Tibial artery (tissue), 4 donors: ENCODE data around the gene MRC2.

Experiments used
- DNase-seq, 2 donors: peaks; one replicate each; pipeline ENCODE4 v3.0.0-alpha.2; 2019
- H3K27ac ChIP-seq, 2 donors: fragments of 200-600 bp; sonication (generic) in 1 of 2; 1 replicate in 1 of 2; 2 replicates in 1 of 2; pipeline ENCODE4 v1.5.1; 2018 to 2019; ENCODE audit warnings: mild to moderate bottlenecking in 1 of 2
- H3K27me3 ChIP-seq, 2 donors: fragments of 200-600 bp; sonication (generic) in 1 of 2; one replicate each; pipeline versions ENCODE4 v1.5.1 to v1.6.0; 2016 to 2019
- H3K36me3 ChIP-seq, 3 donors: fragments of 200-600 bp; sonication (generic) in 2 of 3; one replicate each; pipeline ENCODE4 v1.5.1; 2016 to 2019; ENCODE audit warnings: mild to moderate bottlenecking in 2 of 3
- H3K4me1 ChIP-seq, 4 donors: fragments of 200-600 bp; sonication (generic) in 2 of 4; 1 replicate in 3 of 4; 2 replicates in 1 of 4; pipeline ENCODE4 v1.5.1; 2016 to 2019
- H3K4me3 ChIP-seq, 2 donors: fragments of 200-600 bp; sonication (generic) in 1 of 2; 1 replicate in 1 of 2; 2 replicates in 1 of 2; pipeline ENCODE4 v1.5.1; 2018 to 2019; ENCODE audit warnings: mild to moderate bottlenecking in 2 of 2
- H3K9me3 ChIP-seq, 3 donors: fragments of 200-600 bp; sonication (generic) in 1 of 3; one replicate each; pipeline ENCODE4 v1.5.1; 2016 to 2019
- intact Hi-C: fragments of 100-400 bp; cut with DNase I; formaldehyde crosslinking; loops from one replicate; pipeline ENCODE4 v1.15.0; 2023; ENCODE audit warnings: low total_unique reads
- TF ChIP-seq, protein P1 (sequence below), 2 experiments: fragments of 200-600 bp in 1 of 2; fragments of 450-650 bp in 1 of 2; IDR thresholded peaks; one replicate each; pipeline ENCODE4 v1.5.1; 2017 to 2019; ENCODE audit warnings: antibody characterized with exemption in 2 of 2, mild to moderate bottlenecking in 1 of 2, moderate library complexity in 1 of 2

The MRC2 gene

DNA sequence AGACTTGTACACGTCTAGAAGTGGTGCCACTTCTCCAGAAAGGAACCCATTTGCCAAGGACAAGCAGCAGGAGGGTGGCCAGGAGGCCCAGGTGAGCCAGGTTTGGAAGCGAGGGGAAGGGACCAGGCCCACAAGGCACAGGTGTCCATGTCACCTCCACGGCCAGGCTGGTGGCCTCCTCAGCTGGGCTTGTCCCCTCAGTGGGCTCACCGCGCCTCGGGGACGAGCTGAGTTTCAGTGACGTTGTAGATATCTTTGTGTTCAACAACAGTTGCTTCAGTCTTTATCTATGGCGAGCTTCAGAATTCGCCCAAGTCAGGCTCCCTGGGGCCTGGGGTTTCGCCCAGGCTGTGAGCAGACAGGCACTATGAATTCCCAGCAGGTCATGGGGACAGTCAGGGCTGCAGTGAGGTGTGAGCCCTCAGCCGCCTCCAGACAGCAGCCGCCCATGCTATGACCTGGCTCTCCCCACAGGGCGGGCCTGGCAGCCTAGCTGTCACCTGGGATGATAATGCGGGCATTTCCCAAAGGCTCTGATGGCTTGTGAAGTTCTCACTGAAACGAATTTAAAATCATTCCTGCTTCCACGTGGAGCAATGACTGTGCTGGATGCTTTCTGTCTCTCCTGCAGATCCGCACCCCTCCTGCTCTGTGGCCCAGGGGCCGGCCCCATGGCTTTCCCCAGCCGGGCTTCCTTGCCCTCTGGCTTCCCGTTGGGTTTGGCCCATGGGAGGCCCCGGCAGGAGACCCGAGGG is 89.5 kb downstream of the MRC2 start:
- Histone ChIP-seq H3K4me3 (no peak overlapping the region), H3K27me3 (no peaks in the 10 kb centered on the region), H3K4me1 (no peaks in the 10 kb centered on the region), H3K9me3 (no peaks in the 10 kb centered on the region), H3K27ac (no peak overlapping the region), H3K36me3 (no peaks in the 10 kb centered on the region)
- intact Hi-C loops = no loop called here
- DNase-seq = peak in 1 of 2 donors; percentile 43
- TF ChIP-seq, protein P1, sequence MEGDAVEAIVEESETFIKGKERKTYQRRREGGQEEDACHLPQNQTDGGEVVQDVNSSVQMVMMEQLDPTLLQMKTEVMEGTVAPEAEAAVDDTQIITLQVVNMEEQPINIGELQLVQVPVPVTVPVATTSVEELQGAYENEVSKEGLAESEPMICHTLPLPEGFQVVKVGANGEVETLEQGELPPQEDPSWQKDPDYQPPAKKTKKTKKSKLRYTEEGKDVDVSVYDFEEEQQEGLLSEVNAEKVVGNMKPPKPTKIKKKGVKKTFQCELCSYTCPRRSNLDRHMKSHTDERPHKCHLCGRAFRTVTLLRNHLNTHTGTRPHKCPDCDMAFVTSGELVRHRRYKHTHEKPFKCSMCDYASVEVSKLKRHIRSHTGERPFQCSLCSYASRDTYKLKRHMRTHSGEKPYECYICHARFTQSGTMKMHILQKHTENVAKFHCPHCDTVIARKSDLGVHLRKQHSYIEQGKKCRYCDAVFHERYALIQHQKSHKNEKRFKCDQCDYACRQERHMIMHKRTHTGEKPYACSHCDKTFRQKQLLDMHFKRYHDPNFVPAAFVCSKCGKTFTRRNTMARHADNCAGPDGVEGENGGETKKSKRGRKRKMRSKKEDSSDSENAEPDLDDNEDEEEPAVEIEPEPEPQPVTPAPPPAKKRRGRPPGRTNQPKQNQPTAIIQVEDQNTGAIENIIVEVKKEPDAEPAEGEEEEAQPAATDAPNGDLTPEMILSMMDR (IDR thresholded peaks at IDR 0.05) = no peak

DNA sequence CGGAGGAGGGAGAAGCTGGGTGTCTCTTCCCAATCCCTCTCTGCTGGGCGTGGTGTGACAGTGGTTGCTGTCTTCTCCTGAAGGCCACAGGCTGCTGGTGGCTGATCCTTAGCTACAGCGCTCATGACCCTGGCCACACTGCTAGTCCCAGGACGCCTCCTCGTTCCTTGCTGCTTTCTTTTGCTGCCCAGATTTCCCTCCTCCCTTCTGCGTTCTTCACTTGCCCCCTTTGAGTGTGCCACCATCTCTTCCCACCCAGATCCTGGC is 90.1 kb downstream of the MRC2 start:
- Histone ChIP-seq H3K36me3 (no peaks in the 10 kb centered on the region), H3K27ac (no peak overlapping the region), H3K4me3 (no peak overlapping the region), H3K9me3 (no peaks in the 10 kb centered on the region), H3K4me1 (no peaks in the 10 kb centered on the region), H3K27me3 (no peaks in the 10 kb centered on the region)
- intact Hi-C loops = no loop called here
- TF ChIP-seq, protein P1 (IDR thresholded peaks at IDR 0.05) = no peak
- no peak for DNase-seq

DNA sequence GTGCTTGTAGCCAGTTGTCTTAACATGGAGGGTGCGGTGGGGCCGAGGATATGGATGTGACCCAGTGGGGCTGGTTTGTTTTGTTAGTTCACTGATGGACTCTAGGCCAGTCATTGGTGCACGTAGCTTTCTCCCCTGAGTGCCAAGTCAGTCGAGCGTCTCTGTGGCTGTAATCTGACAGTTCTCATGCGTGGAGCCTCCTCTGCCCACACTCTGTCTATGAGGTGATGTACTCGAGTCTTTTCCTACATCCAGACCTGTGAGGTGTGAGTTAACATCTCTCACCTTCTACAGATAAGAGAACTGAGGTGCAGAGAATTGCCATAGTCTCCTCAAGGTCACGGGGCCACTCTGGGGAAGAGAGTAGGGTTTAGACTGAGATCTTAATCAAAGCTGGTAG is 90.4 kb downstream of the MRC2 start:
- H3K27ac ChIP-seq = no peak overlapping the region
- H3K9me3 ChIP-seq = no peaks in the 10 kb centered on the region
- H3K27me3 ChIP-seq = no peaks in the 10 kb centered on the region
- H3K36me3 ChIP-seq = no peaks in the 10 kb centered on the region
- DNase-seq = no peak
- H3K4me3 ChIP-seq = no peak overlapping the region
- intact Hi-C loops = no loop called here
- no peaks in the 10 kb centered on the region for H3K4me1 ChIP-seq
- TF ChIP-seq, protein P1 (IDR thresholded peaks at IDR 0.05) = no peak

DNA sequence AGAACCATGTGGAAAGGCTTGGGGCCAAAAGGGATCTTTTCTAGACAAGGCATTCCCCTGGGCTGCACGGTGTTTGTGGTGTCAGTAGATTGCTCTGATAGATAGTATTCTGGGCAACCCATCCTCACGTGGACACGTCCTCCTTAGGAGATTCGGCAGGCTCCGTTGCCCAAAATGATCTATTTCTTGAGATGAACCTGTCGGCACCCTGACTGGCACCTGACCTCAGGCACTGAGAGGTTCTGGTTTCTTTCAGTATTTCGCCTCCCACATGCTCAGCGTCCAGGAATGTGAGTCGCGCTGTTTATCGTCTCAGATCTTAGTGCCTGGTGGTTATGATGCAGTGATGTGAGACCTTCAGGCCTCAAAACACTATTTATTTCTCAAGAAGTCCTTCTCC is 91.0 kb downstream of the MRC2 start:
- Histone ChIP-seq H3K4me3 (no peak overlapping the region), H3K9me3 (no peaks in the 10 kb centered on the region), H3K36me3 (no peaks in the 10 kb centered on the region), H3K4me1 (no peaks in the 10 kb centered on the region), H3K27ac (no peak overlapping the region), H3K27me3 (no peaks in the 10 kb centered on the region)
- intact Hi-C loops = no loop called here
- TF ChIP-seq, protein P1 (IDR thresholded peaks at IDR 0.05) = no peak
- DNase-seq = no peak

GRCh38 chr17:62719586-62719985 is 92.1 kb downstream of the MRC2 start:
- Histone ChIP-seq H3K36me3 (no peaks in the 10 kb centered on the region), H3K4me3 (no peak overlapping the region), H3K4me1 (no peaks in the 10 kb centered on the region), H3K27me3 (peaks cover 0 to 5% of the 10 kb centered on the region in 2 donors), H3K9me3 (no peaks in the 10 kb centered on the region), H3K27ac (no peak overlapping the region)
- TF ChIP-seq, protein P1 (IDR thresholded peaks at IDR 0.05) = no peak
- intact Hi-C loops = no loop called here
- no peak for DNase-seq
